ENCODE results near the gene TRPC3.

DNA sequence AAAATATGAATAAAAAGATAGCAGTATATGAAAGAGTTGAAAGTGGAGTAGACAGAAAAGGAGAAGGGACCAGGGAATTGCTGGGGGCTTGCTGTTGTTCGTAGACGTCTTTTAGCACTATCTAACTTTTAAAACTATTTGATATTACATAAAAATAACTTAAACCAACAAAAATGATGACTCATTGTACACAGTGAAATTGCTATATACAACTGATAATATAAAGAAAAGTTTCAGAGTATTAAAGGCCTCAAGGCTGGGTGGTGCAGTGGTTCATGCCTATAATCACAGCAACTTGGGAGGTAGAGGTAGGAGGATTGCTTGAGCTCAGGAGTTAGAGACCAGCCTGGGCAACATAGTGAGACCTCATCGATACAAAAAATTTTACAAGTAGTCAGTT is 5.2 kb downstream of the TRPC3 start:
- TF ChIP-seq, protein P1, sequence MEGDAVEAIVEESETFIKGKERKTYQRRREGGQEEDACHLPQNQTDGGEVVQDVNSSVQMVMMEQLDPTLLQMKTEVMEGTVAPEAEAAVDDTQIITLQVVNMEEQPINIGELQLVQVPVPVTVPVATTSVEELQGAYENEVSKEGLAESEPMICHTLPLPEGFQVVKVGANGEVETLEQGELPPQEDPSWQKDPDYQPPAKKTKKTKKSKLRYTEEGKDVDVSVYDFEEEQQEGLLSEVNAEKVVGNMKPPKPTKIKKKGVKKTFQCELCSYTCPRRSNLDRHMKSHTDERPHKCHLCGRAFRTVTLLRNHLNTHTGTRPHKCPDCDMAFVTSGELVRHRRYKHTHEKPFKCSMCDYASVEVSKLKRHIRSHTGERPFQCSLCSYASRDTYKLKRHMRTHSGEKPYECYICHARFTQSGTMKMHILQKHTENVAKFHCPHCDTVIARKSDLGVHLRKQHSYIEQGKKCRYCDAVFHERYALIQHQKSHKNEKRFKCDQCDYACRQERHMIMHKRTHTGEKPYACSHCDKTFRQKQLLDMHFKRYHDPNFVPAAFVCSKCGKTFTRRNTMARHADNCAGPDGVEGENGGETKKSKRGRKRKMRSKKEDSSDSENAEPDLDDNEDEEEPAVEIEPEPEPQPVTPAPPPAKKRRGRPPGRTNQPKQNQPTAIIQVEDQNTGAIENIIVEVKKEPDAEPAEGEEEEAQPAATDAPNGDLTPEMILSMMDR (IDR thresholded peaks at IDR 0.05): no peak
- TF ChIP-seq POLR2A (IDR thresholded peaks at IDR 0.05): no peak

All from uterus (tissue), 2 donors.